ENCODE results near the gene ZNF787.
A peak's percentile ranks its signal among the peaks of the same experiment; 100 is the strongest.

The ZNF787 gene

GRCh38 chr19:56144376-56144775 lies 23.3 kb upstream of the ZNF787 start:
- DNase-seq: no peak

DNA sequence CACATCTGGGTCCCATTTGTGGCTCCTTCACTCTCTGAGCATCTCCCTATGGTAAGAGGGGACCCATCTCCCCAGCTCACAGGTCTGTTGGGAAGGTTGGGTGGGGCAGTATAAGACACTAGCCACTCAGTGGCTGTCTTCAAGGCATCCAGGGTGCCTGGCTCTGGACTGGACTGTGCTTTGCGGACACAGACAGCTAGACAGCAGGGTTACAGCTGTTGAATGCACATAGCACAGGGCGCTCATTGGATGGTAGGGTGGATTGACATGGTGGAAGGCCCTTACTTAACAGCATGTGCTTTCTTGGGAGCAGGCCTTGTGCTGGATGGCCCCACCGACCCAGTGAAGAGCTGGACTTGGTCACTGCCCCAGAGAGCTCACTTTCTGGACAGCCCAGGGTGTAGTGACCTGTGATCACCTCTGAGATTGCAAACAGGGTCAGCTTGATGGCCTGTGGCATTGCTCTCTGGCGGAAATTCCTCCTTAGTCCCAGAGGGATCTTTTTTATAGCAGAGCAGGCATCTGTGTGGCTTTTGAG lies 21.9 kb upstream of the ZNF787 start:
- no peak for DNase-seq

- DNase-seq: no peak
Observed at GRCh38 chr19:56142087-56142787, 21.1 kb upstream of the ZNF787 start.

GRCh38 chr19:56141417-56141993 lies 20.4 kb upstream of the ZNF787 start:
- DNase-seq: peak in 2 of 58 donors; percentile 11 to 12

DNA sequence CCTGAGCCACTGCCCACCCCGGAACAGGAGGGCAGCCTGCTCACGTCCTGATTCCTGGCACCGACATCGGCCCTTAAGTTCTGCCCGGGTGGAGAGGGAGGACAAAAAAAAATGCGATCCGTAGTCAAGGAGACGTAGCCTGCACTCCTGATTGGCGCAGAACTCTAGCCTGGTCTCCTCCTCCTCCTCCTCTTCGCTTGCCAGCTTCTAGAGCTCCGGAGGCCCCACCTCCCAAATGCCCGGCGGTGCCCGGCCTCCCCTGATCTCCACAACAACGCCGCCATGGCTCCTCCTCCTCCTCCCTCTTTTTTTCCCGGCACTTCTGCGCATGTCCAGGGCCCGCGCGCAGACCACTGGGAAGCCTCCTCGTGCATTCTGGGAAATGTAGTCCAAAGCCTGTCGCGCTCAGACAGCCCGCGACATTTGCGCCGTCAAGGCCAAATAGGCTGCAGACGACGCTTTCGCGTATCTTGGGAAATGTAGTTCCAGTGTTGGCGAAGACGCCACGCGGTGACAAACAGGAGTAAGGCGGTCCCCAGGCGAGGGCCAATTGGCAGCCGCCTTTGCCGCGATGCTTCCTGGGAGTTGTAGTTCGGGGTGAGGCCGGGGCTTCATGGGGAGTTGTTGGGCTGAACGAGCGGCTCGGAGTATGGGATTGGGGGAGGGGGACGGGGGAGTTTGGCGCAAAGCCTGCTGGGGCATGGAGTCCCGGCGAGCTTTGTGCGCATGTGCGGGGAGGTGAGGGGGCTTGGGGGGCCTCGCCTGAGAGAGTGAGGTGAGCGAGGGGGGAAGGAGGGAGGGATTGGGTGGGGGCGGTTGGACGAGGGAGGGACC lies 19.7 kb upstream of the ZNF787 start, which contains the start of gene ZNF444:
Gene ZNF444 (plus strand): TSS at position 705 of the 834 bp plus-strand sequence. CDS start 5,625 bp downstream, outside the sequence.
- DNase-seq: peak; percentile 96 to 100 (median 99)

DNA sequence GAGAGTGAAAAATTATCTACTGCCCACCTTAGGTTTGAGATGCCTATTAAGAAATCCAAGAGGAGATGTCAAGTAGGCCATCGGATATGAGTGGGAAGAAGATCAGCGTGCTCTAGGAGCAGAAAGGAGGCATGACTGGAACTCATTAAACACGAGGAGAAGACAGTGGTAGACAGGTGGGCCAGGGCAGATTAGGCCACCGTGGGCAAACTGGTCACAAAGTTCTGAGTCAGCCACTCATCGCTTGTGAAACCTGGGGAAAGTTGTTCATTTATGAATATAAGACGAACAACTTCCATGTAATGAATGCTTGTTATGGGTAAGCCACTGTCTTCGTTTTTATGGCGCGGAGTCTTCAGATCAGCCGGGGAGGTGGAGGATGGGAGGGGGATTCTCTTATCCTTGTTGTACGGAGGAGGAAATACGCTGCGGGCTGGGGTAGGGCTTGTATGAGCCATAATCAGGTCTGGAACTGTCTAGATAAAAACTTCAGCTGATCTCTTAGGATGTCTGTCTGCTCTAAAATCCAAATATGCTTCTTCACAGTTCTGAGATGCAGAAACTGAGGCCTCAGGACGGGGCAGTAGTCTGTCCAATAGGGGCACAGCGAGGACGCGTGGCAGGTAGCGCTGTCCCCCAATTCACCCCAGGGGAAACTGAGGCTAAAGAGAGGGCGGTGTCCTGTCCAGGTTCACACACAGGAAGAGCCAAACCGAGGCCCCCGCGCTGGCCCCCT lies 18.9 kb upstream of the ZNF787 start:
- no peak for DNase-seq

GRCh38 chr19:56138069-56138468 lies 17.0 kb upstream of the ZNF787 start:
- no peak for DNase-seq

GRCh38 chr19:56137405-56137804 lies 16.3 kb upstream of the ZNF787 start:
- DNase-seq: no peak

- DNase-seq: no peak
Observed at GRCh38 chr19:56136362-56136761, 15.3 kb upstream of the ZNF787 start.

GRCh38 chr19:56134654-56134921 lies 13.5 kb upstream of the ZNF787 start:
- DNase-seq: no peak

DNA sequence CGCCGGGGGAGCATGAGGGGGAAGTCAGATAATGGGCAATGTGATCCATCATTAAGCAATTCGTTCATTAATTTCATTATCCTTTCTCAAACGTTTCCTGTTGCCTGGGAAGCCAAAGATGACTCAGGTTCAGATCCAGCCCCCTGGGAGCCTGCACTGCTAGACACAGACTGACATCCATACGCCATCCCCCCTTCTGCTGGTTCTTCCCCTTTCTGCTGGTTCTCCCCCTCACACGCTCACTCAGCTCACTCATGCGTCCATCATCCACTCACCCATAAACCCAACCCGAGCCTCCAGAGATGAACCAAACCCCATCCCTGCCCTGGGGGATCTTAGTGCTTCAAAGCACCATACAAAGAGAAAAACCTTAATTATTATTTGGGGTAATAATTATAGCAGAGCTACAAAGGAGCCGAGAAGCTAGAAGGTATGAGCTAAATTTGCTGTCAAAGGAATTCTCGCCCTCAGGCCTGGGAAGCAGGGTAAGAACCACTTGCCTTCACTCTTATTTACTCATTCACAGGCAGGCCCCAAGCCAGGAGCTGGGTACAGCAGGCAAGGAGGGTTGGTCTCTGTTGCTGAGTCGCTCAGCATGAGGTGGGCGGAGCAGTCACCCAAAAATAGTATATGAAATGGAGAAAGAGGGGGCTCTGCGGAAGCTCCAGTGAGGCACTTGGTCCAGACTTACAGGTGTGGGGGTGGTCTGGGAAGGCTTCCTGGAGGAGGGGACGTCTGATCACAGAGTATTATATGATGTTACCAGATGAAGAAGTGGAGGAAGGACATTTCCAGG lies 13.0 kb upstream of the ZNF787 start:
- DNase-seq: peak in 2 of 58 donors; percentile 10 to 21

DNA sequence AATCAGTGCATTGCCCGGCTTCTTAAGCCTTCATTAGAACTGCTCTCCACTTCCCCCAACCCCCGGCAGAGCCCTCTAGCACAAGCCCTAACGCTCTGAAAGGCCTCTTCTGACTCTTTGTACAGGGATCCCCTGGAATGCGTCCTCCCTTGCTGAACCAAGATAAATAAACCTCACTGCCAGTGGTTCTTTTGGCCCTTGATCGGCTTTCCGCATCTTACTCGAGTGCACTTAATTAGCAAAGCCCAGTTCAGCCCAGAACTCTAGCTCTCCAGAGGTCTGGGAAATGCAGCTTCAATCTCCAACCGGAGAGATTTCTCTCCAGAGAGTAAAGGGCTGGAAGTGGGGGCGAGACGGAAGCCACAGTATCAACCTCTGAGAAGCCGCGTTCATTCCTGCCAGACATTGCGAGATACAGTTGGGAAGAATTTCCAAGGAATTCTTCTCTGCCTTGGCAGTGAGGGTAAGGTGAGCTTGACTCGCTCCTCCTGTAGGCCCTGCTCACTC lies 11.3 kb upstream of the ZNF787 start:
- peak in 2 of 58 donors; percentile 10 to 20 for DNase-seq

- DNase-seq: no peak
Observed at GRCh38 chr19:56131651-56132050, 10.6 kb upstream of the ZNF787 start.

DNA sequence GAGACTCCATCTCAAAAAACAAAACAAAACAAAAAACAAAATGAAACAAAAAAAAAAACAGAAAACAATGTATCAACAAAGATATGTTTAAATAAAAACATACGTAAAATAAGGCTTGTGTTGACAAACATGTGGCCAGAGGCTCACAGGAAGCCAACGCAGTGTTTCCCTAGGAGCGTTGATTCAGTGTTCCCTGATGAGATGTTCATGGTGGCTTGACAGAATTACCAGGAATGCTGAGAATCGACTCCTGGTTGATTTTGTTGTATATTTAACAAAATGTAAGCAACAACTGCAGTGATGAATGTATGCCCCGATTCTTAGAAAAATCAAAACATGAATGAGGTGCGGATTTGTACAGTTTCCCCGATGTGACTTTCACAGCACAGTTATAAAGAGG lies 8.9 kb upstream of the ZNF787 start:
- no peak for DNase-seq

DNA sequence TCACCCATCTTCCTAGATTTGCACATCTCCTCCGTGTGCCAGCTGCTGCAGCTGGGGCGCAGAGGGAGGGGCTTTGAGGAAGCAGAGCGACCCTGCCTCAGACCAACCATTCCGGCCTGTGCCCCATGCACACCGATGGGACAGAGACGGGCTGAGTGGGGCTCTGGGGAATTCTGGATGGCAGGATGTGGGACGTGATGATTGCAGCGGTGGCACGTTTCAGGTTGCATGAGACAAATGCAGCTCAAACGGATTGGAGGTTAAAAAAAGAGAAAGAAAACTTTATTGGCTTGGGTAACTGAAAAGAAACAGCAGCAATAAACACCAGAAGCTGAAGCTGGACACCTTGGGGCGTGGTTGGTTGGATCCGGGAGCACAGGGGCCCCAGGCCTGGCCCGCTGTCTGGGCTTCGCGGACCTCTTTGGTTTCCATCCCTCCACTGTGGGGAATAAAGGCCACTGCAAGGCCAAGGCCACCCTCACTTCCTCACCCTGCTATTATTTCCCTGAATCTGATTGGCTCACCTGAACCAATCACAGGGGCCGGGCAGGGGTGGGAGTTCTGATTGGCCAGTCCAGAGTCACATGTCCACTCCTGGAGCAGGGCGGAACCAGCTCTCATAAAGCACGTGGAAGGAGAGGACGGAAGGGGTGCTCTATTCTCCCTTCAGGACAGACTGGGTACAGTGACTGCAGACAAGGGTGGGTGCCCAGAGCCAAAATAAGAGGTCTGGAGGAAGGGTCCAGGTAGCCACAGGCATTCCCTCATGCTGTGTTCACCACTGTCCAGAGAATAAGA lies 6.1 kb upstream of the ZNF787 start:
- no peak for DNase-seq

- no peak for DNase-seq
Observed at GRCh38 chr19:56125806-56126590, 4.9 kb upstream of the ZNF787 start.

GRCh38 chr19:56124578-56124977 lies 3.5 kb upstream of the ZNF787 start:
- DNase-seq: no peak

GRCh38 chr19:56123266-56123891 lies 2.3 kb upstream of the ZNF787 start:
- no peak for DNase-seq

Measured in anterior cingulate cortex (tissue), 58 donors.